Measurements from ENCODE around the gene PRMT7.

GRCh38 chr16:68292425-68292824, 18.4 kb upstream of the PRMT7 start:
- no peak for TF ChIP-seq EZH2 (IDR thresholded peaks at IDR 0.05; ENCODE audit: insufficient read depth, poor library complexity, severe bottlenecking)
- TF ChIP-seq EZH2phosphoT487 (IDR thresholded peaks at IDR 0.05; ENCODE audit: insufficient read depth, low read depth): no peak
